HepG2 (cell line): ENCODE data around the gene NSFL1C. TPM values are rescaled to one million over a fixed set of nuclear protein-coding genes. Genes with fewer than 3 reads are reported as not detected.
A peak's percentile ranks its signal among the peaks of the same experiment; 100 is the strongest.

Source experiments
- ARHGAP35 ChIP-seq: sonication (generic); formaldehyde crosslinking; IDR thresholded peaks from 2 replicates; pipeline ENCODE4 v1.9.0; 2022; ENCODE audit warnings: mild to moderate bottlenecking, inconsistent platforms, moderate library complexity, missing genetic modification reagents, borderline replicate concordance
- ASH2L ChIP-seq: fragments of 300-600, 200-600 bp; sonication (generic); IDR thresholded peaks from 2 replicates; pipeline ENCODE4 v1.7.0; 2017; ENCODE audit warnings: low read depth, mild to moderate bottlenecking, moderate library complexity, mixed read lengths, low read length; ENCODE audit not compliant: insufficient read length
- PCBP2 ChIP-seq: fragments of 200-400 bp; formaldehyde crosslinking; optimal IDR thresholded peaks from 2 replicates; pipeline ENCODE3; 2018; ENCODE audit warnings: low read length, low read depth; ENCODE audit not compliant: poor library complexity, severe bottlenecking
- PRDM4 ChIP-seq: sonication (generic); formaldehyde crosslinking; IDR thresholded peaks from 2 replicates; pipeline ENCODE4 v1.9.0; 2021; ENCODE audit warnings: missing genetic modification reagents, borderline replicate concordance
- SIX4 ChIP-seq: sonication (generic); formaldehyde crosslinking; IDR thresholded peaks from 2 replicates; pipeline ENCODE4 v1.4.0; 2020; ENCODE audit warnings: missing genetic modification reagents
- U2AF1 ChIP-seq: fragments of 200-400 bp; formaldehyde crosslinking; optimal IDR thresholded peaks from 2 replicates; pipeline ENCODE3; 2017; ENCODE audit warnings: mild to moderate bottlenecking, low read depth, low read length
- ZNF3 ChIP-seq: IDR thresholded peaks from 2 replicates; pipeline ENCODE4 v1.7.0; 2017; ENCODE audit warnings: inconsistent platforms
- ZNF609 ChIP-seq: sonication (generic); formaldehyde crosslinking; IDR thresholded peaks from 2 replicates; pipeline ENCODE4 v1.4.0; 2020; ENCODE audit warnings: mild to moderate bottlenecking, missing genetic modification reagents, borderline replicate concordance
- ZNF619 ChIP-seq: sonication (generic); formaldehyde crosslinking; IDR thresholded peaks from 2 replicates; pipeline ENCODE4 v1.4.0; 2020; ENCODE audit warnings: mild to moderate bottlenecking, missing genetic modification reagents
- ZNF720 ChIP-seq: sonication (generic); formaldehyde crosslinking; IDR thresholded peaks from 2 replicates; pipeline ENCODE4 v1.4.0; 2020; ENCODE audit warnings: missing genetic modification reagents
- polyA plus RNA-seq, 8 experiments: library from polyadenylated mRNA; depleted of rRNA in 3 of 8; stranded (reverse) in 7 of 8; unstranded in 1 of 8; fragments of >200 nt; fragmentation: Illumina TruSeq in 4 of 8; extraction: Trizol in 4 of 8; gene quantifications; 2 replicates each; pipeline versions ENCODE4 v1.2.1 to v1.2.3, GENCODE V29; 2011 to 2016; ENCODE audit warnings: low read depth in 4 of 8, missing spikeins in 1 of 8, mixed read lengths in 1 of 8; ENCODE audit not compliant: insufficient read depth in 1 of 8
- total RNA-seq, 5 experiments: library from RNA; depleted of rRNA; stranded (reverse); fragments of >200 nt; fragmentation: Illumina TruSeq; extraction: Trizol; gene quantifications; 2 replicates each; pipeline ENCODE4 v1.2.3, GENCODE V29; 2016; ENCODE audit warnings: low read depth in 1 of 5
- TF ChIP-seq, protein P1 (sequence below): IDR thresholded peaks from 2 replicates; pipeline ENCODE4 v1.6.1; 2016
- TF ChIP-seq, protein P2 (sequence below): sonication (generic); formaldehyde crosslinking; IDR thresholded peaks from 2 replicates; pipeline ENCODE4 v1.5.1; 2020; ENCODE audit warnings: mild to moderate bottlenecking, moderate library complexity, missing genetic modification reagents

NSFL1C gene
- total and polyA plus RNA-seq, 2 of the 13 experiments (the other 11 are each of a cell fraction or from before 2014, with no cell fraction given) = 22.9 to 62.7 TPM

- TF ChIP-seq ZNF720 (CRISPR knock-in tag) (no peak), ZNF619 (CRISPR knock-in tag) (peak; percentile 96; the same call in 1 of the 2 replicates), U2AF1 (peak; percentile 98), ZNF3 (CRISPR knock-in tag) (peak; percentile 55; the same call in 1 of the 2 replicates), SIX4 (peak; percentile 82; the same call in 1 of the 2 replicates), ZNF609 (CRISPR knock-in tag) (peak; percentile 70), ARHGAP35 (peak; percentile 94), PCBP2 (no peak), PRDM4 (CRISPR knock-in tag) (no peak), ASH2L (peak; percentile 97)
- TF ChIP-seq, protein P1, sequence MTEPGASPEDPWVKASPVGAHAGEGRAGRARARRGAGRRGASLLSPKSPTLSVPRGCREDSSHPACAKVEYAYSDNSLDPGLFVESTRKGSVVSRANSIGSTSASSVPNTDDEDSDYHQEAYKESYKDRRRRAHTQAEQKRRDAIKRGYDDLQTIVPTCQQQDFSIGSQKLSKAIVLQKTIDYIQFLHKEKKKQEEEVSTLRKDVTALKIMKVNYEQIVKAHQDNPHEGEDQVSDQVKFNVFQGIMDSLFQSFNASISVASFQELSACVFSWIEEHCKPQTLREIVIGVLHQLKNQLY = no peak
- TF ChIP-seq, protein P2, sequence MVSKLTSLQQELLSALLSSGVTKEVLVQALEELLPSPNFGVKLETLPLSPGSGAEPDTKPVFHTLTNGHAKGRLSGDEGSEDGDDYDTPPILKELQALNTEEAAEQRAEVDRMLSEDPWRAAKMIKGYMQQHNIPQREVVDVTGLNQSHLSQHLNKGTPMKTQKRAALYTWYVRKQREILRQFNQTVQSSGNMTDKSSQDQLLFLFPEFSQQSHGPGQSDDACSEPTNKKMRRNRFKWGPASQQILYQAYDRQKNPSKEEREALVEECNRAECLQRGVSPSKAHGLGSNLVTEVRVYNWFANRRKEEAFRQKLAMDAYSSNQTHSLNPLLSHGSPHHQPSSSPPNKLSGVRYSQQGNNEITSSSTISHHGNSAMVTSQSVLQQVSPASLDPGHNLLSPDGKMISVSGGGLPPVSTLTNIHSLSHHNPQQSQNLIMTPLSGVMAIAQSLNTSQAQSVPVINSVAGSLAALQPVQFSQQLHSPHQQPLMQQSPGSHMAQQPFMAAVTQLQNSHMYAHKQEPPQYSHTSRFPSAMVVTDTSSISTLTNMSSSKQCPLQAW = peak; percentile 75
Observed at GRCh38 chr20:1466211-1467081, at the start of gene NSFL1C (continued).
